ENCODE results near the gene ATP6V1E1.

GRCh38 chr22:17664414-17665055 is 36.0 kb upstream of the ATP6V1E1 start:
- no peak for TF ChIP-seq CTCF (IDR thresholded peaks at IDR 0.05)
- no peak for TF ChIP-seq POLR2AphosphoS5 (IDR thresholded peaks at IDR 0.05)

All from esophagus muscularis mucosa (tissue), 3 donors.